Sigmoid colon (tissue), 3 donors: ENCODE data around the gene NOX3.

ENCODE experiments used
- CTCF ChIP-seq, 4 experiments: fragments of 450-650 bp in 3 of 4; fragments of 200-600 bp in 1 of 4; IDR thresholded peaks; one replicate each; pipeline ENCODE4 v1.5.1; 2016 to 2019; ENCODE audit warnings: antibody characterized with exemption in 4 of 4, mild to moderate bottlenecking in 3 of 4, moderate library complexity in 2 of 4
- POLR2A ChIP-seq, 2 donors: fragments of 450-650 bp; IDR thresholded peaks; one replicate each; pipeline ENCODE4 v1.6.1; 2016; ENCODE audit warnings: antibody characterized with exemption in 2 of 2, mild to moderate bottlenecking in 2 of 2, moderate library complexity in 2 of 2

- TF ChIP-seq CTCF (IDR thresholded peaks at IDR 0.05) (no peak), POLR2A (IDR thresholded peaks at IDR 0.05) (no peak)
These were observed 46.7 kb downstream of the NOX3 start for GRCh38 chr6:155408981-155409380.
